Measurements from ENCODE around the gene SPATS2L.

Gene SPATS2L

DNA sequence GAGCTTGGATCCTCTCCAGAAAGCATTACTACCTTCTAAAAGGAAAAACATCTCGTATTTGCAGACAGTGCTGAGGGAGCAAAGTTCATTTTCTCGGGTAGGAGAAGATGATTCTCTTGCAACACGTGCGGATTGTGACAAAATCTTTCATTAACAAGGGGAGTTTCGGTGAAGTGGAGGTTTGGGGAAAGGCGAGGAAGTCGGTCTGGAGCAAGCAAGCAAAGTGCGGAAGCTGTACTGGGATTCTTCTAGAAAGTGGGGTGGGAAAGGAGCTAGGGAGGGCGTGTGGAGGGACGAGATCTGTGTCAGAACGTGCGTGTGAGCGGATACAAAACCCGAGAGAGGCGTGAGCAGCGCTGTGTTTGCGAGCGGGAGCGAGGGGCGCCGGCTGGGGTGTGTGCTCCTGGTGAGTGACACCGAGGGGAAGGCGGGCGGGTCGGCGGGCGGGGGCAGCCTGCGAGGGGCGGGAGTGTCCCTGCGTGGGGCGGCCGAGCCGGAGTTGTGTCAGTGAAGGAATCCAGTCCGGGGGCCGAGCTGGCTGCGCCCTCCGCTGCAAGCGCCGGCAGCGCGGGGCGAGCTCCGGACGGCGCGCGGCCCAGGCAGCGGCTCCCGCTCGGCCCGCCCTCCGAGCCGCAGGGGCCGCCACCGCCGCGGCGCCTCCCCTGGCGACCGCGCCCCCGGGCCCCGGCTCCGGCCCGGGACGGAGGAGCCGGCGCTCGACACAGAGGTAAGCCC is at the start of gene SPATS2L:
Gene SPATS2L, plus strand, starts transcription at position 498 of the 735 bp plus-strand sequence. CDS start 82,552 bp downstream, outside the sequence.
- DNase-seq: peak; percentile 7

DNA sequence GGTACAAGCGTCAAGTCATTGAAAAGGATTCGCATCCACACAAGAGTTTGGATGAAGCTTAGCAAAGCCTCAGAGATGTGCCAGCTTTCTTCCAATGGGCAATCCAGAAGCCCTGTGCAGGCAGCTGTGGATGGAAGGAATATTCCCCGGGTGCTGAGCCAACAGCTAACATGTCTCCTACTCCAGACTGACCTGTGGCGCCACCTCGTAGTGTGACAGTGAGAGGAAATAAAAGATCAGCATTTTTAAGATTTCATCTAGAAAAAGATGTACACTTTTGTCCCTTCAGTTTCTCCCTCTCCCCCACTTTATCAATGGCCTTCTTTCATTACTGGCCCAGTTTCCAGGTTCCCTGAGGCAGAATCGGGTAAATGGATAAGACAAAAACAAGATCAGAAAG is 48.9 kb upstream of the SPATS2L start:
- no peak for DNase-seq

DNA sequence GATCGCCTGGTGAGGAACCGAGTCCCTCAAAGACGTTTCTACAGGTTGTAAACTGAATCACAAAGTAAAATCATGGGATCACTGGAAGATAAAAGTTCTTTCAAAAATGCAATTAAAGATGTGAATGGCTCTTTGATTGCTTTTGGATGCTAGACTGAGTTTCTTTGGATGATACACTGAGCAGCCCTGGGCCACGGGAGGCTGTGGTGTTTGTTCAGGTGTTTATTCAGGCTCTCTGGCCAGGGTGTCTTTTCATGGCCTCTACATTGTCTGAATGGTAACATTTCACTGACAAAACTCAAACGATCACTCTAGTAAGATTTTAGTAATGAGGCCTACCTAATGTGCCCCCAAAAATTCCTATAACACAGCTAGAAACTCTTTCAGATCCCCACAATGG is 48.4 kb upstream of the SPATS2L start:
- no peak for DNase-seq

DNA sequence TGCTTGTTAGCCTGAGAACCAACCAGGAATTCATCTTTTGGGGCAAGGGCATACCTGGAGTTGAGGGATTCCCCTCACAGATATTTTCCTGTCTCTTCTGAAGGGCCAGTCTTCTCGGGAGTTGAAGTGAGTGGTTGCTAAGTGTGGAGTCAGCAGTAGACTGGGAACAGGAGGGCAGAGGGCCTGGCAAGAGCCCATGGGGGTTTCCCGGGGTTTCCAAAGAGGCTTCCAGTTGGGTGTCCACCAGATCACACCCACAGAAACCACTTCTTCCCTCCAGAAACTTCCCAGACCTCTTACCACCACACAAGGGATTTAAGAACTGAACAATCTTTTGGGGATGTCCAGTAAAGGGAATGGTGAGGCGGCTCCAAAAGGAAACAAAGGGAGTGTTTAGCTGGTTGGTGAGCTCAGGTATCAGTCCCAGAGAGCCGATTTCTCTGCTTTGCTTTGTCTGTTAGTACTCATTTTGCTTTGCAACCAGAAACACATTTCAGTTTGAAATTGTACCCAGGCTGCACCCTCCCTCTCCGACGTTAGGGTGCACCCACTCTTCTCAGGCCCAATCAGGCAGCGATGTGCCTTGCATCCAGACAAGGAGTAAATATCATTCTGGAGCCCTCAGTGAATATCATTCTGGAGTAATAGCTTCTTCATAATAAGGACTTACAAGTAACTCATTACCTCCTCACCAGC is 47.5 kb upstream of the SPATS2L start:
- DNase-seq: no peak

GRCh38 chr2:200259577-200259957 is 46.9 kb upstream of the SPATS2L start:
- no peak for DNase-seq

DNA sequence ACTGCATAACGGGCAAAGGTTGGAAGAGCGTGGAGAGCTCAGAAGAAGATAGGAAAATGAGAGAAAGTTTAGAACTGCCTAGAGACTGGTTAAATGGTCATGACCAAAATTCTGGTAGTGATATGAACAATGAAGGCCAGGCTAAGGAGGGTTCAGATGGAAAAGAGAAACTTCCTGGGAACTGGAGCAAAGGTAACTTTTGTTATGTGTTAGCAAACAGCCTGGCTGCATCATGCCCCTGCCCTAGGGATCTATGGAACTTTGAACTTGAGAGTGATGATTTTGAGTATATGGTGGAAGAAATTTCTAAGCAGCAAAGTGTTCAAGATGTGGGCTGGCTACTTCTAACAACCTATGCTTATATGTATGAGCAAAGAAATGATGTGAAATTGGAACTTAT is 44.4 kb upstream of the SPATS2L start:
- no peak for DNase-seq

DNA sequence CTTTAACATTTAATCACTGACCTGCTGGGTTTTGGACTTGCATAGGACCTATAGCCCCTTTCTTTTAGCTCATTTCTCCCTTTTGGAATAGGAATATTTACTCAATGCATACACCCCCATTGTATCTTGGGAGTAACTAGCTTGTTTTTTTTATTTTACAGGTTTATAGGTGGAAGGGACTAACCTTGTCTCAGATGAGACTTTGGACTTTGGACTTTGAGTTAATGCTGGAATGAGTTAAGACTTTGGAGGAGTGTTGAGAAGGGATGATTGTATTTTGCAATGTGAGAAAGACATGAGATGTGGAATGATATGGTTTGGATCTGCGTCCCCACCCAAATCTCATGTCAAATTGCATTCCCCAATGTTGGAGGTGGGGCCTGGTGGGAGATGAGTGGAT is 43.2 kb upstream of the SPATS2L start:
- DNase-seq: no peak

DNA sequence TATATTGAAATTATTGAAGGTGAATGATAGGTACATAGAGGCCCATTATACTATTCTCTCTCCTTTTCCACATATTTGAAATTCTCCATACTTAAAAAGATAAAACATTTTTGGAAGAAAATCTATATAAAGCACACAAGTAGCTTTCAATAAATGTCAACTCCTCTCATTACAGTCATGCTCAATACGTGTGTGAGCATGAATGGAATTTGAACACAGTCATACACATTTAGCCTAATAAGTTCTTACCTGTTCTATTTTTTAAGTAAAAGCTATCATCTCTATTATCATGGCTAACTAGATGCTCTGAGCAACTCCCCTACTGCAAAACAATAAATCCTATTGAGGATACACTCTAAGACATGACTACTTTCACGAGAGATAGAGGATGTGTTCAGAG is 41.9 kb upstream of the SPATS2L start:
- no peak for DNase-seq

- no peak for DNase-seq
Measured at GRCh38 chr2:200266406-200266805, 40.1 kb upstream of the SPATS2L start.

DNA sequence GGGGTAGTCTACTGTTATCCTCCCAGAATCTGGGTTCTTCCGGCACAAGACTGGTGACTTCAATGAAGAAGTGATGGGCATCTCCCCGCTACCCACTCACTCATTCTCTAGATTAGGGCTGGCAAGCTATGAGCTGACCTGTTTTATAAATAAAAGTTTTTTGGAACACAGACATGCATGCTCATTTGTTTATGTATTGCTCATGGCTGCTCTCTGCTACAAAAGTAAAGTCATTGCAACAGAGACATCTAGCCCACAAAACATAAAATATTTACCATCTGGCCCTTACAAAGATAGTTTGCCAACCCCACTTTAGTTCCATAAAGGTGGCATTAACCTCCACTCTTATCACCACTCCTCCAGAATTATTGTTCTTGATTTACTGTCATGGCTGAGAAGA is 39.1 kb upstream of the SPATS2L start:
- DNase-seq: no peak

GRCh38 chr2:200270732-200271131 is 35.8 kb upstream of the SPATS2L start:
- DNase-seq: no peak

DNA sequence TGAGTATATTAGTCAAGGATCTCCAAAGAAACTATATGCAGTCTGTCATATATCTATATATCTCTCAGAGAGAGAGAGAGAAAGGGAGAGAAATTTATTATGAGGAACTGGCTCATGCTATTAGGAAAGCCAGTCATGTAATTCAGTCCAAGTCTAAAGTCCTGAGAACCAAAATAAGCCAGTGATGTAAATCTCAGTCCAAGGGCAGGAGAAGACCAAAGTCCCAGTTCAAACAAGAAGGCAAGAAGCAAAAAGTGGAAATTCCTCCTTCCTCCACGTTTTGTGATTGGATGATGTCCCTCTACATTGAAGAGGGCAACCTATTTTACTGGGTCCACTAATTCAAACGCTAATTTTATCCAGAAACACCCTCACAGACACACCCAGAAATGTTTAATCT is 34.2 kb upstream of the SPATS2L start:
- DNase-seq: no peak

DNA sequence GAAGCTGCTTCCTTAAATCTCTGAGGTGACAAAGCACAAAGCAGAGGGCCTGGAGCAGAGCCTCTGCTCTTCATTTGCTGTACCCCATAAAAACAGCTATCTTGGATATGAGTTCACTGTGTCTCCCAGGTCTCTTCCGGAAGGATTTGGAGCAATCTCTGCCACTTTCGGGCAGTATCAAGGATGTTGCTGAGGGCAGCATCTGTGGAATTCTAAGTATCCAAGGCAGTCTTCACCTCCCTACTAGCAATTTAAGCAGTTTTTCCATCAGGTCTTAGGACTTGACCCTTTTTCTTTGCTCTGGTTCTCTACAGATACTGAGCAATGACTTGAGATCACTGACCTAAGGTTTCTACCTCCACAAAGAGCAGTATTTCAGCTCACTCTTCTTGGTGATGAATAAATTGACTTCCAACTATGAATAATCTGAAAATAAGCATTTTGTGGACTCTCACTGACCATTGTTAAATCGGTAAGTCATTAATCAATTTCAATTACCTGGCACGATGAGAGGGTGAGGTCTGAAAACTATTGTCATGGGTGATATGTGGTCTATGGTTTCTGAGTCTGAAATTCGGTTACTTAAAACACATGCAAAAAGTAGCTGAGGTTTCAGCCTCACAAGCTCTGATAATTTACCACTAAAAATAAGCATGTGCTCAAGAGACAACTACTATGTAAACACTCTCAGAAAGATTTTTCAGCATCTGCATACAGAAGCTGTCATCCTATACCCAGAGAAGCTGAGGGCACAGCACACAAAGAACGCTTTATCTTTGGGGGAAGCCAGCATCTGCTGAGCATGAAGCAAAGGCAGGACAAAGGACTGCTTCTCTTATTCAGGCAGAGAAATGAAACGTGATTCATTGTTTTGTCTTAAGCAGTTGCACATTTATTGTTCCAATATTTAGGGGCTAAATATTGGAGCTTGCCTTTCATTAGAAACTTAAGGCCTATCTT is 32.1 kb upstream of the SPATS2L start:
- DNase-seq: no peak

- no peak for DNase-seq
Measured at GRCh38 chr2:200275295-200276013, 31.0 kb upstream of the SPATS2L start.

DNA sequence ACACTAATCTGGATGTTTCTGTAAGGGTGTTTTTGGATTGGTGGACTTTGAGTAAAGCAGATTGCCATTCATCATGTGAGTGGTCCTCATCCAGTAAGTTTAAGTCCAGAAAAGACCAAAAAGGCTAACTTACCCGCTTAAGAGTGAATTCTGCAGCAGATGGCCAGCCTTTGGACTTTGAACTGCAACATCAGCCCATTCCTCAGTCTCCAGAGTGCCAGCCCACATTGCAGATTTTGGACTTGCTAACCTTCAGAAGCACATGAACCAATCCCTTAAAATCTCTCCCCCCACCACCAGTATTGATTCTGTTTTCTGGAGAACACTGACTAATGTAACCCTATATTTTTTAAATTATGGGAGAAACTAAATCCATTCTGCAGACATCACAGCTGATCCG is 30.0 kb upstream of the SPATS2L start:
- no peak for DNase-seq

GRCh38 chr2:200278694-200279316 is 27.7 kb upstream of the SPATS2L start:
- no peak for DNase-seq

- DNase-seq: no peak
Measured at GRCh38 chr2:200279857-200280256, 26.6 kb upstream of the SPATS2L start.

GRCh38 chr2:200286578-200286977 is 19.9 kb upstream of the SPATS2L start:
- DNase-seq: no peak

DNA sequence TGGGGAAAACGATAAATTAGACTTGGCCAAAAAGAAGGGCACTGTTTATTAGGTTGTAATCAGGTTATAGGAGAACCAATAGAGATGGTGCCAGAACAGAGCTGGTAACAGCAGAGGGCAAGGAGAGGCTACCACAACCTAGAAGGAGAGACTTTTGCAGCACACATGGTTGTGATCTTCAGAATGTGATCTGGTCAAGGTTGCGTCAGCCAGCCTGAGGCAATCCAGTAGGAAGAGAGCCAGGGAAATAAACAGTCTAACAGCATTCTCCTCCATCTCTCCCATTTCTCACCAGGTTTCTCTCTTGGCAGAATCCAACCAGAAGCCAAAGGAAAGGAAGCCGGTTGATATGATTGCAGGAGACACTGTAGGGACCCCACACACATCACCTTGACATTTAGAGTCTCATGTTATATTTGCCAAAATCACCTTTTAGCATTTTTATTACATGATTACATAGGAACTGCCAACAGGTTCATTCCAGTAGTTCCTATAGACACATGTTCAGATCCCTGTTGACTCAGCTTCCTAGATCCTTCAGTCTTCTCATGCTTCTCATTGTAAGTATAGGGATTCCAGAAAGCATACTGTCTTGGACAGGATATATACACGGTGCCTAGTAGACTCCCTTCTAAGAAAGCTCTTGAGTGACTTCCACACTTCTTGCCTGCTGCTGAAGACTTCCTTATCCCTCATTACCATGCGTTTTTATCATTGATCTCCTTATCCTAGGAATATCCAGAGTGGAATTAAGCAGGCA is 17.6 kb upstream of the SPATS2L start:
- no peak for DNase-seq

GRCh38 chr2:200296118-200296517 is 10.4 kb upstream of the SPATS2L start:
- no peak for DNase-seq

- no peak for DNase-seq
Measured at GRCh38 chr2:200297100-200297499, 9.4 kb upstream of the SPATS2L start.

GRCh38 chr2:200297989-200298388 is 8.5 kb upstream of the SPATS2L start:
- DNase-seq: no peak

All from hematopoietic multipotent progenitor cell treated with erythropoietin and hydrocortisone succinate and interleukin-3 and kit ligand, for 8 days (in vitro differentiated cells).